Renal cortex interstitium (tissue), 11 donors: ENCODE results near the gene ME1. TPM values are rescaled to one million over a fixed set of nuclear protein-coding genes. Genes with fewer than 3 reads are reported as not detected.
A peak's percentile ranks its signal among the peaks of the same experiment; 100 is the strongest.

Experiments
- DNase-seq, 11 donors: peaks; one replicate each; pipeline ENCODE4 v3.0.0-alpha.2; 2013; ENCODE audit warnings: low read depth in 9 of 11, low spot score in 4 of 11; ENCODE audit errors: extremely low read depth in 1 of 11
- polyA plus RNA-seq, 3 donors: library from polyadenylated mRNA; unstranded; fragments of 120-200 nt; gene quantifications; one replicate each; pipeline ENCODE4 v1.2.1, GENCODE V29; 2013; ENCODE audit not compliant: insufficient read length in 3 of 3

The ME1 gene
- polyA plus RNA-seq, 3 donors: 1.8 to 2.7 (median 2.1) TPM

- DNase-seq: no peak
Observed at GRCh38 chr6:83439201-83439600, 8.3 kb upstream of the ME1 start.

GRCh38 chr6:83436674-83437073, 5.8 kb upstream of the ME1 start:
- DNase-seq: no peak

- no peak for DNase-seq
Observed at GRCh38 chr6:83433177-83433576, 2.3 kb upstream of the ME1 start.

- no peak for DNase-seq
Observed at GRCh38 chr6:83432636-83433035, 1.8 kb upstream of the ME1 start.

- DNase-seq: no peak
Observed at GRCh38 chr6:83431545-83432155, 799 bp upstream of the ME1 start.

- peak in 3 of 11 donors; percentile 6 to 27 (median 15) for DNase-seq
Observed at GRCh38 chr6:83429857-83430610, 817 bp downstream of the ME1 start.

- no peak for DNase-seq
Observed at GRCh38 chr6:83429269-83429668, 1.6 kb downstream of the ME1 start.

- no peak for DNase-seq
Observed at GRCh38 chr6:83424392-83425018, 6.3 kb downstream of the ME1 start.

GRCh38 chr6:83417880-83418663, 12.8 kb downstream of the ME1 start:
- peak in 7 of 11 donors; percentile 16 to 52 (median 32) for DNase-seq

- DNase-seq: no peak
Observed at GRCh38 chr6:83413068-83413467, 17.8 kb downstream of the ME1 start.

GRCh38 chr6:83411731-83412130, 19.1 kb downstream of the ME1 start:
- no peak for DNase-seq

- no peak for DNase-seq
Observed at GRCh38 chr6:83403191-83403590, 27.7 kb downstream of the ME1 start.

GRCh38 chr6:83389606-83390005, 41.2 kb downstream of the ME1 start:
- DNase-seq: no peak

GRCh38 chr6:83385473-83385872, 45.4 kb downstream of the ME1 start:
- DNase-seq: no peak

GRCh38 chr6:83384751-83385150, 46.1 kb downstream of the ME1 start:
- no peak for DNase-seq

- DNase-seq: no peak
Observed at GRCh38 chr6:83381949-83382348, 48.9 kb downstream of the ME1 start.

GRCh38 chr6:83378621-83379388, 52.0 kb downstream of the ME1 start:
- no peak for DNase-seq

- no peak for DNase-seq
Observed at GRCh38 chr6:83371423-83371822, 59.4 kb downstream of the ME1 start.

GRCh38 chr6:83370567-83370966, 60.3 kb downstream of the ME1 start:
- no peak for DNase-seq
